Inflammatory macrophage (primary cell): Measurements from ENCODE around the gene SORCS3.

Source experiments
- DNase-seq, 2 donors: peaks; one replicate each; pipeline ENCODE4 v3.0.0-alpha.2; 2020 to 2022

SORCS3 gene

GRCh38 chr10:105121743-105122142, 480.7 kb downstream of the SORCS3 start:
- no peak for DNase-seq

- DNase-seq, result no peak
Measured at GRCh38 chr10:105128111-105128510, 487.0 kb downstream of the SORCS3 start.

- no peak for DNase-seq
Measured at GRCh38 chr10:105138358-105138757, 497.3 kb downstream of the SORCS3 start.

GRCh38 chr10:105139363-105139896, 498.3 kb downstream of the SORCS3 start:
- no peak for DNase-seq

- DNase-seq, result no peak
Measured at GRCh38 chr10:105140600-105140999, 499.5 kb downstream of the SORCS3 start.

GRCh38 chr10:105145711-105146110, 504.6 kb downstream of the SORCS3 start:
- DNase-seq, result no peak

- DNase-seq, result no peak
Measured at GRCh38 chr10:105146436-105146835, 505.3 kb downstream of the SORCS3 start.

- DNase-seq, result no peak
Measured at GRCh38 chr10:105148456-105148855, 507.4 kb downstream of the SORCS3 start.

GRCh38 chr10:105148921-105149320, 507.8 kb downstream of the SORCS3 start:
- no peak for DNase-seq

GRCh38 chr10:105149371-105149891, 508.3 kb downstream of the SORCS3 start:
- DNase-seq, result no peak

GRCh38 chr10:105150259-105150880, 509.3 kb downstream of the SORCS3 start:
- no peak for DNase-seq

- DNase-seq, result no peak
Measured at GRCh38 chr10:105154736-105155135, 513.6 kb downstream of the SORCS3 start.

GRCh38 chr10:105159268-105159667, 518.2 kb downstream of the SORCS3 start:
- DNase-seq, result no peak

- DNase-seq, result no peak
Measured at GRCh38 chr10:105161149-105161548, 520.1 kb downstream of the SORCS3 start.

GRCh38 chr10:105161767-105162166, 520.7 kb downstream of the SORCS3 start:
- no peak for DNase-seq

- DNase-seq, result no peak
Measured at GRCh38 chr10:105170521-105170920, 529.4 kb downstream of the SORCS3 start.

- DNase-seq, result no peak
Measured at GRCh38 chr10:105171945-105172344, 530.9 kb downstream of the SORCS3 start.

GRCh38 chr10:105181626-105182025, 540.5 kb downstream of the SORCS3 start:
- DNase-seq, result no peak

- DNase-seq, result no peak
Measured at GRCh38 chr10:105183536-105183935, 542.4 kb downstream of the SORCS3 start.

- no peak for DNase-seq
Measured at GRCh38 chr10:105185161-105185560, 544.1 kb downstream of the SORCS3 start.

- DNase-seq, result no peak
Measured at GRCh38 chr10:105187243-105187642, 546.2 kb downstream of the SORCS3 start.

- DNase-seq, result no peak
Measured at GRCh38 chr10:105188737-105189462, 547.8 kb downstream of the SORCS3 start.

GRCh38 chr10:105189463-105189800, 548.3 kb downstream of the SORCS3 start:
- no peak for DNase-seq

GRCh38 chr10:105192146-105192545, 551.1 kb downstream of the SORCS3 start:
- no peak for DNase-seq
